Stimulated activated CD8-positive, alpha-beta memory T cell treated with anti-CD3 and anti-CD28 coated beads, Interleukin-4, amount 100 ng/mL, for 4 hours (primary cell): ENCODE data around the gene RBM47.
"Not testable (repeated sequence)": the region's sequence is repeated elsewhere in the genome, so short reads cannot be mapped to it uniquely, and the experiment has no call there.

Experiments
- DNase-seq, 2 donors: peaks; one replicate each; pipeline ENCODE4 v3.0.0-alpha.2; 2020; ENCODE audit warnings: low read depth in 2 of 2, low spot score in 1 of 2

RBM47 gene

DNA sequence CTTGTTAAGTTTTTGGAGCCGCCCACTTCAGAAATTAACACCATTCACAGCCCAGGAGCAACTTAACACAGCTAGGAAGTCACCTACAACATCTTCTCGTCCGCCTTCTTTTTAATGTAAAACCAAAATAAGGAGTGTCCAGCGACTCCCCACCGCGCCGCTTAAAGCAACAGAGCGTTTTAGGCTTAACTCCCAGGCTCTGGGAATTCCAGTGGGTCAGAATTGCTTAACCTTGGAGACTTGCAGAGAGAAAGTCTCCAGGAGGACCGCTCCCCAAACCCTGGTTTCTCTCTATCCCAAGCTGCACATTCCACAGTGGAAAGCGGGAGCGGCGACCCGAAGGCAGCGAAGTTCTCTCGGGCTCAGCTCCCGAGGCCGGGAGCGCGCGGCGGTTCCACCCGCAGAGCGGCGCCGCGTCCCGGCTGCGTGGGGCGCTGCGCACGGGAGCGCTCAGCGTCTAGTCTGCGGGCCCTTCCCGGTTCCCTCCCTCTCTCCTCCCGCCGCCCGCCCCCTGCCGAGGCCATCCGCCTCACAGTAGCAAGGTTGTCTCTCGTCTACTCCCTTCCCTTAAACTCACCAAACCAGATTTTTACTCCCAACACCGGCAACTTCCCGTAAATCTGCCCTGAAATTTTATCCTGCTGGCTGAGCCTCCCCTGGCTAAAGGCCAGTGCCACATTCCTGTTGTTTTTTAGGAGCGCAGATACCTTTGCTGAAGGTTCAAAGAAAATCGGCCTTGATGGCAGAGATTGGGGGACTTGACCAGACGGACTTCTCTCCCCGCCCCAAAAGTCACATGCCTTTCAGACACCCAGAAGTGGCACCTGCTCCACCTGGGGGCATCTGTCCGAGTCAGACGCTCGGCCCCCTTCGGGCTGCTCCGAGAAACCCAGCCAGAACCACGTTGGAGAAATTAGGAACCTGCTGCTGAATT lies at the start of gene RBM47:
RBM47 (minus strand) TSS at position 464 of the 934 bp plus-strand sequence. CDS start 190,971 bp downstream, outside the sequence.
- DNase-seq, result no peak

DNA sequence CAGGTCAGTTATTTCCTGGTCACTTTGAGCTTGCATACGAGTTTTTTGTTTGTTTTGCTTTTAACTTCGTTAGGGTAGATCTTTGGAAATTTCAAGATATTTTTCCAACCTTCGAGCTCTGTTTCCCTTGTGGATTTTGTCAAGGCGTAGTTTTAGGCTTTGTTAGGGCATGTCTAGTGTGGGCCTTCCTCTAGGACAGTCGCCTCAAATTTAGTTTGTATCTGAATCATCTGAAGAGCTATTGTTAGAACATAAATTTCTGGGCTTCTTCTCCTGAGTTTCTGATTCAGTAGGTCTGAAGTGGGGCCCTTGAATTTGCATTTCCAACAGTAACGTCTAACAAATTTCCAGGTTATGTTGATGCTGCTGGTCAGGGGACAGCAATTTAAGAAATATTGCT lies 48.8 kb upstream of the RBM47 start:
- DNase-seq, result no peak

GRCh38 chr4:40675166-40675565 lies 45.5 kb upstream of the RBM47 start:
- DNase-seq, result no peak

DNA sequence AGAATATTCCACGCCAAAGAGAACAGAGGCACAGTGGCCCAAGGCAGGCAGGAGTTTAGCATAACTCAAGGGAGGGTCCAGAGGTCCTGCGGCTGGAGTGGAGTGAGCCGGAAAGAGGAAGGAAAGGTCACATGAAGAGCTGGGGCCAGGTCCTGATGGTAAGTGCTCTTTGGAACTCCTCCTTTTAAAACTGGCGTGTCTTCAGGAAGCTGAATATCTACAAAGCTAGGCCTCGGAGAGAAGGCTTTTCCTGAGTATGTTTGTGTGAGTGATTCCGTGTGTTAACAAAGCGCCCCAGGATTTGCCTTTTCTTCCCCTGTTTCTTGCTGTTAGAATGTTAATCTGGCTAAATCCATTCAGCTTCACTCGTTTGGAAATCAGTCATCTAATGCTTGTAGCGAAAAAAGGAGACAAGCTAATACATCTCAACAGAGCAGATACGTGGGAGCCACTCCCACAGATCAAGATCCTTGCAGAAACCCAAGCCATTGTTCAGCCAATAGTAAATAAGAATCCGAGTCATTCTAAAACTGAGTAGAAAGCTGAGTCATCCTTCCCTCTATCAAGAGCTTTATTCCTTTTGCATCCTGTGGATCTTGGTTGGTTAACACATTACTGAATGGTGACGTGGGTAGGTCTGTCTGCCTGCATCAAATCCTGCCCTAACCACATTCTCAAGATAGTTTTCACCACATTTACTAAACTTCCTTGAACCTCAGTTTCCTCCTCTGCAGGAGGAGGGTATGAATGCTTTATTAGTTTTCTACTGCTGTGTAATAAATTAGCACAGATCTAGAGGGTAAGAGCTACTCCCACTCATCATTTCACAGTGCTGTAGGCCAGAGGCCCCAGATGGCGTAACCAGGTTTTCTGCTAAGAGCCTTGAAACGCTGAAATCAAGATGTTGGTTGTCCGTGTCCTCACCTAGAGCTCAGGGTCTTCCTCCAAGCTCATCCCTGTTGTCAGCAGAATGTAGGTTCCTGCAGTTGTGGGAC lies 43.2 kb upstream of the RBM47 start:
- DNase-seq, result no peak

DNA sequence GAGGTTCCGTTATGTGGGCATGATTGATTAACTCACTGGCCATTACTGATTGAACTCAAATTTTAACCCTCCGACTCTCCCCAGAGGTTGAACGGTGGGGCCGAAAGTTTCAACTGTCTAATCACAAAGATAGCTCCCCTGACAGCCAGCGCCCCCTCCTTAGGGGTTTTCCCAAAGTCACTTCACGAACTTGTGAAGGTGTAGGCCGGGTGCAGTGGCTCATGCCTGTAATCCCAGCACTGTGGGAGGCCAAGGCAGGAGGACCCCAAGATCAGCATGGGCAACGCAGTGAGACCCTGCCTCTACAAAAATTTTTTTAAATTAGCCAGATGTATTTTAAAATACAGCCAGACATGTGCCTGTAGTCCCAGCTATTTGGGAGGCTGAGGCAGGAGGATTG lies 39.8 kb upstream of the RBM47 start:
- no peak for DNase-seq

DNA sequence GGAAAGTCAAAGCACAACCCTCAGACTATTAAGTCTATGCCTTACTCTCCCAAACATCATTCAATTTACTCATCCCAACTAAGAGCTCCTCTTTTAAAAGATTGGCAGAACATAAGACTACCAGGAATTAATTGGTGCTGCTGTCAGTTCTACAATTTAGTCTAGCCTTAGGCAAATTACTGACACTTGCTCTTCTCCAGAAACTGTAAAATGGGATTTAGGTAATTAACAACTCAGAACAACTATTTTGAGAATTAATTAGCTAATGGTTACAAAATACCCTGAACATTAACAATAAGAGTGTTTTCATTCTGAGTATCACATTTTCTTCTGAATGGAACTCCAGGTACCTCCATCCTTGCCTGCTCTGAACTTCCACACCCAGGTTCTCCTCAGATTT lies 36.2 kb upstream of the RBM47 start:
- DNase-seq, result no peak

GRCh38 chr4:40662962-40663604 lies 33.4 kb upstream of the RBM47 start:
- DNase-seq, result no peak

- DNase-seq, result no peak
Measured at GRCh38 chr4:40661803-40662202, 32.1 kb upstream of the RBM47 start.

DNA sequence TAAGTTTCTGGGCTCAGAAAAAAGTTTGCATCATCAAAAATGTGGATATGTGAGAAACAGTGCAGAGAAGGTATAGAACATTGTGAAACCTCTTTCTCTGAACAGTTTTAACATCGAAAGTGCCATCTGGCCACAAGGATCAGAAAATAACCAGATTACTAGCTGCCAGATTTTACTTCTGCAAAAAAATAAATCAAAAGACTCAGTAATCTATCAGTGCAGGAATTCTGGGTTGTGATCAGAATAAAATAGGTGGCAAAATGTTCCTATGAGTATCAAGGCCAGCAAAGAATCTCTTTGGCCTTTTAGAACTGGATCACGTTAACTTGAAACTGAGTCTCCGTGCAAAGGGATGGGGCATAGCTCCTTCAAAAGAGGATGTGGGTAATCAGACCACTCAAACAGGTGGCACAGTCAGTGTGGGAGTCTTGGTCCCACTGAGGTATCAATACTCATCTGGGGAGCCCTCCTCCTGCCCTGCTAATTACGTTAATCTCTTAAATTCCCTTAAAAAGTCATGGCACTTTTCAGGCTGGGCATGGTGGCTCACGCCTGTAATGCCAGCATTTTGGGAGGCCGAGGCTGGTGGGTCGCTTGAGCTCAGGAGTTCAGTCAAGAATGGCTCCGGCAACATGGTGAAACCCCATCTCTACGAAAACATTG lies 26.7 kb upstream of the RBM47 start:
- DNase-seq, result no peak

DNA sequence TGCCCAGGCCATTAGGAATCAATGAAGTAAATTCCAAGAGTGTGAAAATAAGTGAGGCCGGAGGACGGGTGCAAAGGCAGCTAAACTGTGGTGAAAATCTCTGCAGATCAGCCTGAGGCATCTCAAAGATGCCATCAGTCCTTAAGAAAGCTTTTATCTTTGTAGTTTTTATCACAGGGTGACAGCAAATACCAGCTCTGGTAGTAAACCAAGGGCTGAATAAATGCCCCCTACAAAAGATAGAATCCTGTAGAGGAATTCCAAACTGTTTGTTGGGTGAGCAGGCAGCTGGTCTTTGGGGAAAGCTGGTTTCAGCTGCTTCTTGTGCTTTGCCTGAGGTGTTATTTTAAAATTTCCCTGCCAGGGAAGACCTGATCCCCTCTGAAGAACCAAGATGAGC lies 21.6 kb upstream of the RBM47 start:
- DNase-seq, result no peak

GRCh38 chr4:40649321-40649720 lies 19.7 kb upstream of the RBM47 start:
- no peak for DNase-seq

- DNase-seq, result no peak
Measured at GRCh38 chr4:40648742-40649281, 19.1 kb upstream of the RBM47 start.

DNA sequence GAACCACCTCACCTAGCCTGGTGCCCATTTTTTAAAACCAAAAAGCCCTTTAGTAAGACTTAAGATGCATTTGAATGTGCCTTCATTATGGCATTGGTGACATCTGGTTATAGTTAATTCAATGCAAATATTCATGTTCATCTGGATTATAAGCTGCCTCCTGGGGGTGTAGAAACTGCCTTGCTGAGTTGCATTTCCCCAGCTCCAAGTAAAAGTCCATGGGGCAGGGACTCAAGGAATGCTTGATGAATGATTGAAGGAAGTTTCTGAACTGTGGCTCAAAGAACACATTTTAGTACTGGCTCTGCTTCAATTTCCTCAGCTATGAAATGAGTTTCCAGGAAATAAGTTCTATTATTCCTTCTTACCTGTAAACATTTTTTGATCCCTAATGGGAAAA lies 18.5 kb upstream of the RBM47 start:
- DNase-seq, result no peak

- DNase-seq, result no peak
Measured at GRCh38 chr4:40645586-40645985, 15.9 kb upstream of the RBM47 start.

DNA sequence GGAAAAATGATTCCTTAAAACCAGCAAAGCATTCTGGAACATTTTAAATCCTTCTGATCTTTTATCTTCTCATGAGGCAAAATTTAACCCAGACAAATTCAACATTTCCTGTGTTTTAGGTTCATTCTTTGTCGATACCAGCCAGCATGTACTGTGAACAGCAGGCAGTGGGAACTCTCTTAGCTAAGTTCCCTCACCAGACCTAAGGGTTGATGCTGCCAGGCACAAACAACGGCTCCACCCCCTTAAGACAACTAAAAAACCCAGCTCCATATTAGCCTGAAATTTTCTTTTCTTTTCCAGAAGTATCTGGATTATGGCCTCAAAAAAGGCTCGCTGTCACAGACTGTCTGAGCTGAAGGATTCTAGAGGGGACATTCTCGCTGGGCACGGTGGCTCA lies 2.4 kb upstream of the RBM47 start:
- no peak for DNase-seq

DNA sequence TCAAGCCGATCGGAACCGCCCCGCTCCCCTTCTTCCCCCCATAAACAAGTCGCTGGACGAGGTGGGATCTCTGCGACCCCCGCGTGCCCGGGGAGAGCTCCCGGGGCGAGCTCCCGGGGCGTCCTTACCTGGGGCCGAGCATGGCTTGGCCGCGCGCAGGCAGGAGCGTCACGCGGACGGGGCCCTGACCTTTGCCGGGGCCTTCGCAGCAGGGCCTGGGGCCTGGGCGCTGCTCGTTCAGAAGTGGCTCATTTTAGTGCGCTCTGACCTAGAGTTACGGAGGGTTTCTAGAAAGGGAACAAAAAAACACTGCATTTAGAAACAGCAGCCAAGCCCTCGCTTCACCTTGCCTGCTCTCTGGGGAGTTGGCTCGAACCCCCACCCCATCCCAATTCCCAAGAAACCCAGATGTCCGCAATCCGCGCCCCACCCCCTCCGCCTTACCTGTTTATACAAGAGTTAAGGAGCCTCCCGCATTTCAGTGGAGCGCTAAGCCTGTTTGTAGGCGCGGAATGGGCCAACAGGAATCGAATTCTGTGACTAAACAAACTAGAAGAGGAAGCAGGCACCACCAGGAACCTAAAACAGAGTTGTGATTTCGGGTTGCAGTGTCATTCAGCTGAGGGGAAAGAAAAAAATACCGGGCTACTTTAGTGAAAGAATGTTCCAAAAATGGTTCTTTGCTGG lies 814 bp upstream of the RBM47 start:
- no peak for DNase-seq

DNA sequence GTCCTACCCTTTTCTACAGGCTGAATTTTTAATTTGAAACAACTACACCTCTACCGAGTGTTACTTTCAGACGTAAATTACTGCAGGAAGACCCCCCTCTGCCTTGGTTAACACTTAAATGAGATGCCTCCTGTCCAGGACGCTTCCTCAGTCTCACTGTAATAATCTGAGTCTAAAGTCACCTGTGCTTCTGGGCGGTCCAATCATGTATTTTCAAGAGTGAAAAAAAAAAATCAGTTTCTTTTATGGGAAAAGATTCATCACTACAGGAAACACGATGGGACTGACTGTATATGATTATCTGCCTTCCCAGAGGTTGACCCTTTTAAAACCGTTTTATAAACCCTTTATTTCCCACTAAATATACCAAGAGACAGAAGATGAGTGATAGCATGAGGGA lies 776 bp downstream of the RBM47 start:
- DNase-seq, result no peak

- DNase-seq, result not testable (repeated sequence)
Measured at GRCh38 chr4:40628407-40628806, 1.3 kb downstream of the RBM47 start.

GRCh38 chr4:40627540-40627939 lies 2.1 kb downstream of the RBM47 start:
- DNase-seq, result no peak
